Mesothelial cell of epicardium (in vitro differentiated cells): Measurements from ENCODE around the gene MAGI2. TPM values are rescaled to one million over a fixed set of nuclear protein-coding genes. Genes with fewer than 3 reads are reported as not detected.

ENCODE experiments used
- DNase-seq, 2 experiments: peaks; one replicate each; pipeline ENCODE4 v3.0.0; 2021; ENCODE audit warnings: low spot score in 2 of 2; ENCODE audit not compliant: unreplicated experiment in 2 of 2
- H3K27ac Mint-ChIP-seq: 2 replicates; pipeline ENCODE4 v1.8.0; 2021; ENCODE audit warnings: mixed read lengths
- H3K27me3 Mint-ChIP-seq: 2 replicates; pipeline ENCODE4 v1.8.0; 2021; ENCODE audit warnings: low read depth, mixed read lengths
- H3K36me3 Mint-ChIP-seq: 2 replicates; pipeline ENCODE4 v1.8.0; 2021; ENCODE audit warnings: mixed read lengths
- H3K4me1 Mint-ChIP-seq: 2 replicates; pipeline ENCODE4 v1.8.0; 2021; ENCODE audit warnings: mixed read lengths
- H3K4me3 Mint-ChIP-seq: 2 replicates; pipeline ENCODE4 v1.8.0; 2021; ENCODE audit warnings: mild to moderate bottlenecking, moderate library complexity, mixed read lengths
- H3K9me3 Mint-ChIP-seq: 2 replicates; pipeline ENCODE4 v1.8.0; 2021; ENCODE audit warnings: mixed read lengths
- CTCF ChIP-seq: fragments of 200-600 bp; sonication (generic); IDR thresholded peaks from one replicate; pipeline ENCODE4 v1.5.0; 2021; ENCODE audit warnings: antibody characterized with exemption; ENCODE audit not compliant: unreplicated experiment
- total RNA-seq: library from RNA; stranded (reverse); gene quantifications from 3 replicates; pipeline ENCODE4 v1.2.1, GENCODE V29; 2021

Gene MAGI2
- total RNA-seq, 1 donor from 2014 or later: 38.4 TPM

DNA sequence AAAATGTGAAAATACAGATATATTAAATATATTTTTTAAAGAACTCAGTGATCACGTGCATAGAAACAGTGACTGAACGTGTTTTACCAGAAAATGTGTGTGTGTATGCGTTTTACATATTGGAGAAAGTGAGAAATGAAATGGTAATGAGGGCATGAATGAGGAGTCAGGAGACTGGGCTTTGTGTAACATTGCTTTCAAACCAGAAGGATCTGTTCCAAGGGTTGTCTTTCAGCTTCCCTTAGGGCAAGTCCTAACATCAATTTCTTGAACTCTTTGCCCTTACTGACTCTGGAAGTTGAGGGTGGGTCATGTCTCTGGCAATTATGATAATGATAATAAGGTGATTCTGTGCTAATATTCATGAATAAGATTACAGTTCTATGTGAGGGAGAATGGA lies 1097.6 kb downstream of the MAGI2 start:
- Mint-ChIP-seq H3K4me3 (no peak overlapping the region), H3K27me3 (peaks cover 8% of the 10 kb centered on the region), H3K36me3 (no peaks in the 10 kb centered on the region), H3K9me3 (no peaks in the 10 kb centered on the region), H3K27ac (no peak overlapping the region), H3K4me1 (no peaks in the 10 kb centered on the region)
- no peak for TF ChIP-seq CTCF
- DNase-seq: no peak

DNA sequence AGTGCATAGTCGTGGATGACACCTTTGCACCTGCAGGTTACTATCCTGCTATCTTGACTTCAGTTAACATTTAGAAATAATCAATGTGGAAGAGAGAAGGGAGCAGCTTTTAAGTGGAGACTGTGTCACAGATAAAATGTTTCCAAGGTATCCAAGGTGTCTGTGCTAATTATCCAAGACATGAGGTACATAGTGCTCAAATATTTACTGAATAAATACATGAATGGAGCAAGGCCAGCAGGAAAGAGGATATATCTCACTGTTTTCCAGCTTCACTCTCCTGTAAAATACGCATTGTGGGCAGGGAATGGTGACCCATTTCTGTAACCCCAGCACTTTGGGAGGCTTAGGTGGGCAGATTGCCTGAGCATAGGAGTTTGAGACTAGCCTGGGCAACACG lies 1102.5 kb downstream of the MAGI2 start:
- no peak overlapping the region for H3K27ac Mint-ChIP-seq
- no peak for TF ChIP-seq CTCF
- H3K36me3 Mint-ChIP-seq: no peaks in the 10 kb centered on the region
- peaks cover 14% of the 10 kb centered on the region for H3K27me3 Mint-ChIP-seq
- peaks cover 1% of the 10 kb centered on the region for H3K4me1 Mint-ChIP-seq
- no peak overlapping the region for H3K4me3 Mint-ChIP-seq
- DNase-seq: no peak
- no peaks in the 10 kb centered on the region for H3K9me3 Mint-ChIP-seq

DNA sequence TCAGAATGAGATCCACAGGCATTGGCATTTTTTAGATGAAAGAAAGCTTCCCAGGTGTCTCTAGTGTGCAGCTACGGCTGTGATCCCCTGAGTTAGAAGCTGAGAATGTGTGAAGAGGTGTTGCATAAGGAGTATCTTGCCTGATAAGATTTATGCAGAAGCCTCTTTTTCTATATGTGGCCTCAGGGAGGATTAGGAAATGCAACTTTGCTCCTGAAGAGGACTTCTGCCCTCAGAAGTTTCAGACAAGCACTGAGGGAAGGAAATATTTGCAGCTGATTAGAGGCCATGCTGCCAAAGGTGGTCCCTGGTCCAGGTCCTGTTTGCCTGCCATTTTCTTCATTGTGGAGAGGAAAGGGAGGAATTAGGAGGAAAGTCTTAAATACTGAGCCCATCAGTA lies 1103.1 kb downstream of the MAGI2 start:
- no peak overlapping the region for H3K27ac Mint-ChIP-seq
- TF ChIP-seq CTCF: no peak
- no peaks in the 10 kb centered on the region for H3K36me3 Mint-ChIP-seq
- DNase-seq: no peak
- peaks cover 6% of the 10 kb centered on the region for H3K4me1 Mint-ChIP-seq
- no peak overlapping the region for H3K4me3 Mint-ChIP-seq
- peaks cover 14% of the 10 kb centered on the region for H3K27me3 Mint-ChIP-seq
- no peaks in the 10 kb centered on the region for H3K9me3 Mint-ChIP-seq

- DNase-seq: no peak
- no peak overlapping the region for H3K4me3 Mint-ChIP-seq
- H3K27me3 Mint-ChIP-seq: peaks cover 10% of the 10 kb centered on the region
- peaks cover 7% of the 10 kb centered on the region for H3K36me3 Mint-ChIP-seq
- no peak for TF ChIP-seq CTCF
- H3K4me1 Mint-ChIP-seq: peaks cover 11% of the 10 kb centered on the region
- H3K27ac Mint-ChIP-seq: no peak overlapping the region
- H3K9me3 Mint-ChIP-seq: no peaks in the 10 kb centered on the region
Measured at GRCh38 chr7:78346827-78347226, 1106.6 kb downstream of the MAGI2 start.

GRCh38 chr7:78345979-78346378 lies 1107.5 kb downstream of the MAGI2 start:
- no peak overlapping the region for H3K4me3 Mint-ChIP-seq
- H3K27ac Mint-ChIP-seq: peak overlapping the region; percentile 1
- H3K27me3 Mint-ChIP-seq: peaks cover 6% of the 10 kb centered on the region
- DNase-seq: no peak
- H3K9me3 Mint-ChIP-seq: no peaks in the 10 kb centered on the region
- H3K36me3 Mint-ChIP-seq: peaks cover 7% of the 10 kb centered on the region
- no peak for TF ChIP-seq CTCF
- H3K4me1 Mint-ChIP-seq: peaks cover 11% of the 10 kb centered on the region

DNA sequence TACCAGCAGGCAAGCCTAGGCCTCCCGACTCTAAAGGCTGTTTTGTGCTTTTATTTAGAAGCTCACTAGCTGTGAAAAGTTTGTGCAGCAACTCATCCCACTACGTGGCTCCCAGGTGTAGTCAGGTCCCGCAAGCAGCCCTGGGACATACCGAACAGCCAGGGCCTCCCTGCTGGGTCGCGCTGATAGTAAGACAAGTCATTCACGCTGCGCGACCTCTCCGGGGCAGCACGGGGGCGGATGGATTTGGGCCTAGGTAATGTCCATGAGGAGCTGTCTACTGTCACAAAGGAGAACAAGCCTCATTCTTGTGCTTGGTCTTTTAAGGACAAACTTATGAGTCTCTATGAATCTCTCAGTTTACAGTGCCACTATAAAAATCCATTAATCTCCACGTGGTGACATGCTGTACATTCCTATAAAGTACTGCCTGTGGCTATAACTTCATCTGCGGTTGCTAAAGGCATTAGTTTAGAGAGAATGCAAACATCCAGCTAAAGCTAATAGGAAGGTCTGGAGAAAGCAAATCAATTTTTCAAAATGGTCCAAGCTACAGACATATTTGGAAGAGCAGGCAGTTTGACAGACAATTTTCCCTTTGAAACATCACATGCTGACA lies 1108.1 kb downstream of the MAGI2 start:
- H3K9me3 Mint-ChIP-seq: no peaks in the 10 kb centered on the region

More for the DNA sequence above, 1108.1 kb downstream of the MAGI2 start:
- Mint-ChIP-seq H3K4me3 (no peak overlapping the region), H3K27me3 (peaks cover 4% of the 10 kb centered on the region), H3K4me1 (peaks cover 11% of the 10 kb centered on the region), H3K27ac (no peak overlapping the region), H3K36me3 (peaks cover 7% of the 10 kb centered on the region)
- DNase-seq: no peak
- no peak for TF ChIP-seq CTCF
